Upper lobe of left lung (tissue), 4 donors: ENCODE measurements around the gene NRXN3.

Source experiments
- CTCF ChIP-seq, 6 experiments: fragments of 450-650 bp in 4 of 6; fragments of 200-600 bp in 2 of 6; sonication (generic) in 2 of 6; IDR thresholded peaks; one replicate each; pipeline ENCODE4 v1.5.1; 2016 to 2019; ENCODE audit warnings: antibody characterized with exemption in 6 of 6
- EP300 ChIP-seq, 4 donors: sonication (generic); formaldehyde crosslinking; IDR thresholded peaks; one replicate each; pipeline ENCODE4 v1.5.1; 2017; ENCODE audit warnings: antibody characterized with exemption in 4 of 4, control low read depth in 2 of 4
- POLR2A ChIP-seq, 4 donors: fragments of 450-650 bp; IDR thresholded peaks; one replicate each; pipeline ENCODE4 v1.5.1; 2016 to 2017; ENCODE audit warnings: antibody characterized with exemption in 4 of 4, mild to moderate bottlenecking in 2 of 4
- POLR2AphosphoS5 ChIP-seq, 2 donors: sonication (generic); formaldehyde crosslinking; IDR thresholded peaks; one replicate each; pipeline ENCODE4 v1.5.1; 2017; ENCODE audit warnings: antibody characterized with exemption in 2 of 2

- TF ChIP-seq CTCF (IDR thresholded peaks at IDR 0.05) (no peak), POLR2A (IDR thresholded peaks at IDR 0.05) (no peak), POLR2AphosphoS5 (IDR thresholded peaks at IDR 0.05) (no peak), EP300 (IDR thresholded peaks at IDR 0.05) (no peak)
These were observed 1539.4 kb downstream of the NRXN3 start for GRCh38 chr14:79709573-79709972.
